ENCODE data around the gene C11orf86. TPM values are rescaled to one million over a fixed set of nuclear protein-coding genes. Genes with fewer than 3 reads are reported as not detected.

The C11orf86 gene
- total and polyA plus RNA-seq, 10 of the 15 experiments (the other 5 are each of a cell fraction or from before 2014, with no cell fraction given): not detected

Small RNAs within 50 kb of the gene (microRNA-seq; reads per million reads assigned to microRNA genes)
- gene MIR3163: not detected

Small RNAs within 50 kb of the gene (small RNA-seq; reads per million reads assigned to genes)
- gene MIR3163: not detected

Other genes starting within 250 kb of the C11orf86 start
- gene SPTBN2, start 246.1 kb upstream of the C11orf86 start, total RNA-seq (2014; rRNA removed): 0.87 and 1.0 TPM in 2 replicates
- gene SPTBN2, start 246.1 kb upstream of the C11orf86 start, total RNA-seq (2014; rRNA removed; fragmentation: Illumina TruSeq; extraction: Trizol): 0.37 and 0.40 TPM in 2 replicates
- gene SPTBN2, start 246.1 kb upstream of the C11orf86 start, total RNA-seq (2021): 0.69 and 0.98 TPM in 2 replicates
- gene SPTBN2, start 246.1 kb upstream of the C11orf86 start, polyA plus RNA-seq (2011; rRNA removed): not detected in 2 replicates
- 0.10 and 0.38 TPM in 2 replicates for gene SPTBN2, start 246.1 kb upstream of the C11orf86 start, polyA plus RNA-seq (2014; fragmentation: Illumina TruSeq; extraction: Trizol)
- not detected for gene SPTBN2, start 246.1 kb upstream of the C11orf86 start, polyA plus RNA-seq (2014; fragmentation: Nextera tagmentation; extraction: Ambion mirVana)
- 0.74 and 0.77 TPM in 2 replicates for gene SPTBN2, start 246.1 kb upstream of the C11orf86 start, polyA plus RNA-seq (2014; rRNA removed)
- gene SPTBN2, start 246.1 kb upstream of the C11orf86 start, polyA plus RNA-seq (2016; fragmentation: Nextera tagmentation; extraction: Ambion mirVana): not detected
- 30.6 and 32.9 TPM in 2 replicates for gene RCE1, start 131.9 kb upstream of the C11orf86 start, total RNA-seq (2014; rRNA removed)
- gene RCE1, start 131.9 kb upstream of the C11orf86 start, total RNA-seq (2014; rRNA removed; fragmentation: Illumina TruSeq; extraction: Trizol): 9.0 and 9.2 TPM in 2 replicates
- gene RCE1, start 131.9 kb upstream of the C11orf86 start, total RNA-seq (2021): 18.6 and 21.8 TPM in 2 replicates
- 5.1 and 10.9 TPM in 2 replicates for gene RCE1, start 131.9 kb upstream of the C11orf86 start, polyA plus RNA-seq (2011; rRNA removed)
- 4.0 and 8.3 TPM in 2 replicates for gene RCE1, start 131.9 kb upstream of the C11orf86 start, polyA plus RNA-seq (2014; fragmentation: Illumina TruSeq; extraction: Trizol)
- gene RCE1, start 131.9 kb upstream of the C11orf86 start, polyA plus RNA-seq (2014; fragmentation: Nextera tagmentation; extraction: Ambion mirVana): 1 to 10 TPM in 1 of 2 experiments, under 1 TPM in 1; 0.79 to 2.0 TPM
- 27.0 and 29.2 TPM in 2 replicates for gene RCE1, start 131.9 kb upstream of the C11orf86 start, polyA plus RNA-seq (2014; rRNA removed)
- 10 to 100 TPM; 22.6 to 24.6 TPM for gene RCE1, start 131.9 kb upstream of the C11orf86 start, polyA plus RNA-seq (2016; fragmentation: Nextera tagmentation; extraction: Ambion mirVana)
- gene LRFN4, start 118.2 kb upstream of the C11orf86 start, total RNA-seq (2014; rRNA removed): 26.4 and 33.9 TPM in 2 replicates
- gene LRFN4, start 118.2 kb upstream of the C11orf86 start, total RNA-seq (2014; rRNA removed; fragmentation: Illumina TruSeq; extraction: Trizol): 3.0 and 4.3 TPM in 2 replicates
- 39.2 and 43.8 TPM in 2 replicates for gene LRFN4, start 118.2 kb upstream of the C11orf86 start, total RNA-seq (2021)
- gene LRFN4, start 118.2 kb upstream of the C11orf86 start, polyA plus RNA-seq (2011; rRNA removed): 1.7 and 5.5 TPM in 2 replicates
- 0.06 and 0.66 TPM in 2 replicates for gene LRFN4, start 118.2 kb upstream of the C11orf86 start, polyA plus RNA-seq (2014; fragmentation: Illumina TruSeq; extraction: Trizol)
- under 1 TPM; 0.03 to 0.82 TPM for gene LRFN4, start 118.2 kb upstream of the C11orf86 start, polyA plus RNA-seq (2014; fragmentation: Nextera tagmentation; extraction: Ambion mirVana)
- gene LRFN4, start 118.2 kb upstream of the C11orf86 start, polyA plus RNA-seq (2014; rRNA removed): 30.5 and 38.5 TPM in 2 replicates
- gene LRFN4, start 118.2 kb upstream of the C11orf86 start, polyA plus RNA-seq (2016; fragmentation: Nextera tagmentation; extraction: Ambion mirVana): 1 to 10 TPM; 2.4 to 7.1 TPM
- gene PC, start 16.9 kb upstream of the C11orf86 start, total RNA-seq (2014; rRNA removed): 3.8 and 4.7 TPM in 2 replicates
- gene PC, start 16.9 kb upstream of the C11orf86 start, total RNA-seq (2014; rRNA removed; fragmentation: Illumina TruSeq; extraction: Trizol): 2.0 and 2.7 TPM in 2 replicates
- 9.6 and 9.7 TPM in 2 replicates for gene PC, start 16.9 kb upstream of the C11orf86 start, total RNA-seq (2021)
- 0.22 TPM in 1 of 2 replicates, not detected in the other for gene PC, start 16.9 kb upstream of the C11orf86 start, polyA plus RNA-seq (2011; rRNA removed)
- gene PC, start 16.9 kb upstream of the C11orf86 start, polyA plus RNA-seq (2014; fragmentation: Illumina TruSeq; extraction: Trizol): 0.46 and 4.2 TPM in 2 replicates
- gene PC, start 16.9 kb upstream of the C11orf86 start, polyA plus RNA-seq (2014; fragmentation: Nextera tagmentation; extraction: Ambion mirVana): under 1 TPM; 0.26 to 0.79 TPM
- 4.7 and 5.0 TPM in 2 replicates for gene PC, start 16.9 kb upstream of the C11orf86 start, polyA plus RNA-seq (2014; rRNA removed)
- gene PC, start 16.9 kb upstream of the C11orf86 start, polyA plus RNA-seq (2016; fragmentation: Nextera tagmentation; extraction: Ambion mirVana): 10 to 100 TPM in 1 of 2 experiments, 1 to 10 TPM in 1; 9.5 to 10.3 TPM
- gene SYT12, start 47.8 kb downstream of the C11orf86 start, total RNA-seq (2014; rRNA removed): 2.0 and 2.3 TPM in 2 replicates
- 0.78 and 1.1 TPM in 2 replicates for gene SYT12, start 47.8 kb downstream of the C11orf86 start, total RNA-seq (2014; rRNA removed; fragmentation: Illumina TruSeq; extraction: Trizol)
- gene SYT12, start 47.8 kb downstream of the C11orf86 start, total RNA-seq (2021): 1.4 and 1.6 TPM in 2 replicates
- gene SYT12, start 47.8 kb downstream of the C11orf86 start, polyA plus RNA-seq (2011; rRNA removed): not detected in 2 replicates
- 0.06 and 0.65 TPM in 2 replicates for gene SYT12, start 47.8 kb downstream of the C11orf86 start, polyA plus RNA-seq (2014; fragmentation: Illumina TruSeq; extraction: Trizol)
- gene SYT12, start 47.8 kb downstream of the C11orf86 start, polyA plus RNA-seq (2014; fragmentation: Nextera tagmentation; extraction: Ambion mirVana): under 1 TPM; 0.02 to 0.11 TPM
- 1.3 and 1.4 TPM in 2 replicates for gene SYT12, start 47.8 kb downstream of the C11orf86 start, polyA plus RNA-seq (2014; rRNA removed)
- gene SYT12, start 47.8 kb downstream of the C11orf86 start, polyA plus RNA-seq (2016; fragmentation: Nextera tagmentation; extraction: Ambion mirVana): under 1 TPM; 0.59 to 0.84 TPM
- gene RHOD, start 81.5 kb downstream of the C11orf86 start, total RNA-seq (2014; rRNA removed): 2.1 and 2.7 TPM in 2 replicates
- gene RHOD, start 81.5 kb downstream of the C11orf86 start, total RNA-seq (2014; rRNA removed; fragmentation: Illumina TruSeq; extraction: Trizol): 0.72 and 0.83 TPM in 2 replicates
- 2.2 and 2.6 TPM in 2 replicates for gene RHOD, start 81.5 kb downstream of the C11orf86 start, total RNA-seq (2021)
- gene RHOD, start 81.5 kb downstream of the C11orf86 start, polyA plus RNA-seq (2011; rRNA removed): 0.12 TPM in 1 of 2 replicates, not detected in the other
- 0.17 and 0.84 TPM in 2 replicates for gene RHOD, start 81.5 kb downstream of the C11orf86 start, polyA plus RNA-seq (2014; fragmentation: Illumina TruSeq; extraction: Trizol)
- gene RHOD, start 81.5 kb downstream of the C11orf86 start, polyA plus RNA-seq (2014; fragmentation: Nextera tagmentation; extraction: Ambion mirVana): under 1 TPM in 1 of 2 experiments, not detected in 1; 0.15 TPM
- 2.6 and 3.7 TPM in 2 replicates for gene RHOD, start 81.5 kb downstream of the C11orf86 start, polyA plus RNA-seq (2014; rRNA removed)
- 1 to 10 TPM; 1.9 to 2.0 TPM for gene RHOD, start 81.5 kb downstream of the C11orf86 start, polyA plus RNA-seq (2016; fragmentation: Nextera tagmentation; extraction: Ambion mirVana)
- gene KDM2A, start 144.0 kb downstream of the C11orf86 start, total RNA-seq (2014; rRNA removed): 32.5 and 41.1 TPM in 2 replicates
- gene KDM2A, start 144.0 kb downstream of the C11orf86 start, total RNA-seq (2014; rRNA removed; fragmentation: Illumina TruSeq; extraction: Trizol): 41.0 and 42.0 TPM in 2 replicates
- 62.0 and 69.3 TPM in 2 replicates for gene KDM2A, start 144.0 kb downstream of the C11orf86 start, total RNA-seq (2021)
- gene KDM2A, start 144.0 kb downstream of the C11orf86 start, polyA plus RNA-seq (2011; rRNA removed): 34.2 and 66.1 TPM in 2 replicates
- gene KDM2A, start 144.0 kb downstream of the C11orf86 start, polyA plus RNA-seq (2014; fragmentation: Illumina TruSeq; extraction: Trizol): 53.7 and 65.7 TPM in 2 replicates
- 10 to 100 TPM; 10.5 to 13.0 TPM for gene KDM2A, start 144.0 kb downstream of the C11orf86 start, polyA plus RNA-seq (2014; fragmentation: Nextera tagmentation; extraction: Ambion mirVana)
- gene KDM2A, start 144.0 kb downstream of the C11orf86 start, polyA plus RNA-seq (2014; rRNA removed): 43.2 and 49.2 TPM in 2 replicates
- gene KDM2A, start 144.0 kb downstream of the C11orf86 start, polyA plus RNA-seq (2016; fragmentation: Nextera tagmentation; extraction: Ambion mirVana): 10 to 100 TPM; 19.0 to 21.8 TPM